Panc1 (cell line): ENCODE measurements around the gene SKIC3.

Source experiments
- CTCF ChIP-seq: fragments of 450-650 bp; IDR thresholded peaks from 2 replicates; pipeline ENCODE4 v1.5.1; 2017; ENCODE audit warnings: mild to moderate bottlenecking
- POLR2AphosphoS5 ChIP-seq: IDR thresholded peaks from 2 replicates; pipeline ENCODE4 v1.6.1; 2012; ENCODE audit warnings: mild to moderate bottlenecking, low read depth, low read length, moderate library complexity
- REST ChIP-seq, 2 experiments: IDR thresholded peaks; 2 replicates each; pipeline ENCODE4 v1.6.1; 2011 to 2012; ENCODE audit warnings: low read depth in 2 of 2, control low read depth in 1 of 2, low read length in 1 of 2, mild to moderate bottlenecking in 1 of 2, moderate library complexity in 1 of 2; ENCODE audit not compliant: insufficient read depth in 1 of 2

GRCh38 chr5:95562282-95562681 lies 7.5 kb upstream of the SKIC3 start:
- TF ChIP-seq POLR2AphosphoS5 (no peak), CTCF (no peak), REST (IDR thresholded peaks at IDR 0.05; ENCODE audit: insufficient read depth in 1 of 2, low read depth in 2 of 2, low read length in 1 of 2) (no peak)
